ENCODE results near the gene IL36A. TPM values are rescaled to one million over a fixed set of nuclear protein-coding genes. Genes with fewer than 3 reads are reported as not detected.

Gene IL36A
- total RNA-seq, 1 experiment from 2014 or later: not detected

DNA sequence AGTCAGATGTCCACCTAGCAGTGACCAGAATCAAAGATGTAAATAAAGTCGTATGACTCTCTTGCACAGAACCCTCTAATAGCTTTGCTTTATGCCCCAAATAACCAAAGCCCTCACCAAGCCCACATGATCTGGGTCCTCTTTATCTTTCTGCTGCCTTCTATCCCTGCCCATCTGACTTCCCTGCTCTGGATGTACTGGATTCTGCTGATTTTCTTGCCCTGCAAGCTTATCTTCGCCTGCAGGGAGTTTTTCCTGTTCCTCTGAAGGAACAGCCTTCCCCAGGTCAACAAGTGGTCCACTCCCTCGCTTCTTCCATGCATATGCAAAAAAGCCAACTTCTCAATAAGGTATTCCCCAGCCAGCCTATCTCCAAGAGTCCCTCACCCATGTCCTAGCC, 28.8 kb downstream of the IL36A start:
- no peak for DNase-seq (ENCODE audit: low read depth)
- in situ Hi-C loops (cut with HindIII; ENCODE audit: low pct_unique_long_range_greater_than_20kb, low sequenced_read_pairs): no loop called here

DNA sequence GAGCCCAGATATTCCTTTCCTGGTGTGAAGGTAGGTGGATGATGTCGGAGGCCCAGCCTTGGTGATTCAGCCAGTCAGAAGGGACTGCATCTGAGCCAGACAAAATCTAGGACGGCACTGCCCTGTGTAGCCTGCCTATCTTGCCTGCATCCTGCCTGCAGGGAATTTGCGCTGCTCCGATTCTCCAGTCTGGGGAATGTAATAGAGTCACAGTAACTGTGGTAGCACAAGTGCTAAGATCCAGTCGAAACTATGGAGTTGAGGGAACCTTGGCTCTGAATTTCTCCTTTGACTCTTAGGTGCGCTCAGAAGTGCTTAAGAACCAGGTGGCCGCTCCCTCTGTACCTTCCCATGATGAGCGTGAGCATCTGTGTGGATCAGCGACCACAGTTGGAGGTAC, 31.5 kb downstream of the IL36A start:
- no peak for DNase-seq (ENCODE audit: low read depth)
- in situ Hi-C loops (cut with HindIII; ENCODE audit: low pct_unique_long_range_greater_than_20kb, low sequenced_read_pairs): no loop called here

GRCh38 chr2:113038291-113038690, 33.0 kb downstream of the IL36A start:
- in situ Hi-C loops (cut with HindIII; ENCODE audit: low pct_unique_long_range_greater_than_20kb, low sequenced_read_pairs): no loop called here
- DNase-seq (ENCODE audit: low read depth): no peak

DNA sequence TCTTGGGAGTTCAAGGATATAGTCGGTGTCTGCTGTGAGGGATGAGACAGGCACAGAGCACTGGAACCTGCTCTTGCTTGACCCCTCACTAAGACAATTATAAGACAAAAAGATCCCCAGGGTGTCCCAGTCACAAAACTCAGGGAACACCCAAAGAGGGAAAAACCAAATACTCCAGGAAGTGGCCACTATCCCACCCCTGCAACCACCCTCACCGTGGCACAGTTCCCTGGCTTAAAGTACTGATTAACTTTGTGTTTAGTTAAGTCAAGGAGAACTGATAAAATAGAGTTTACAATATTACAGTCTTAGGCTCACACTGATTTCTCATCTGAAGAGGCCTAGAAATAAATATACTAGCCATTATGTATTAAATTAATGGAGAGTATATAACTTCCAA, 33.9 kb downstream of the IL36A start:
- no peak for DNase-seq (ENCODE audit: low read depth)
- in situ Hi-C loops (cut with HindIII; ENCODE audit: low pct_unique_long_range_greater_than_20kb, low sequenced_read_pairs): no loop called here

GRCh38 chr2:113039719-113040118, 34.5 kb downstream of the IL36A start:
- DNase-seq (ENCODE audit: low read depth): no peak
- in situ Hi-C loops (cut with HindIII; ENCODE audit: low pct_unique_long_range_greater_than_20kb, low sequenced_read_pairs): no loop called here

- in situ Hi-C loops (cut with HindIII; ENCODE audit: low pct_unique_long_range_greater_than_20kb, low sequenced_read_pairs): no loop called here
- DNase-seq (ENCODE audit: low read depth): no peak
Measured at GRCh38 chr2:113041871-113042270, 36.6 kb downstream of the IL36A start.

- in situ Hi-C loops (cut with HindIII; ENCODE audit: low pct_unique_long_range_greater_than_20kb, low sequenced_read_pairs): no loop called here
- no peak for DNase-seq (ENCODE audit: low read depth)
Measured at GRCh38 chr2:113046465-113046864, 41.2 kb downstream of the IL36A start.

DNA sequence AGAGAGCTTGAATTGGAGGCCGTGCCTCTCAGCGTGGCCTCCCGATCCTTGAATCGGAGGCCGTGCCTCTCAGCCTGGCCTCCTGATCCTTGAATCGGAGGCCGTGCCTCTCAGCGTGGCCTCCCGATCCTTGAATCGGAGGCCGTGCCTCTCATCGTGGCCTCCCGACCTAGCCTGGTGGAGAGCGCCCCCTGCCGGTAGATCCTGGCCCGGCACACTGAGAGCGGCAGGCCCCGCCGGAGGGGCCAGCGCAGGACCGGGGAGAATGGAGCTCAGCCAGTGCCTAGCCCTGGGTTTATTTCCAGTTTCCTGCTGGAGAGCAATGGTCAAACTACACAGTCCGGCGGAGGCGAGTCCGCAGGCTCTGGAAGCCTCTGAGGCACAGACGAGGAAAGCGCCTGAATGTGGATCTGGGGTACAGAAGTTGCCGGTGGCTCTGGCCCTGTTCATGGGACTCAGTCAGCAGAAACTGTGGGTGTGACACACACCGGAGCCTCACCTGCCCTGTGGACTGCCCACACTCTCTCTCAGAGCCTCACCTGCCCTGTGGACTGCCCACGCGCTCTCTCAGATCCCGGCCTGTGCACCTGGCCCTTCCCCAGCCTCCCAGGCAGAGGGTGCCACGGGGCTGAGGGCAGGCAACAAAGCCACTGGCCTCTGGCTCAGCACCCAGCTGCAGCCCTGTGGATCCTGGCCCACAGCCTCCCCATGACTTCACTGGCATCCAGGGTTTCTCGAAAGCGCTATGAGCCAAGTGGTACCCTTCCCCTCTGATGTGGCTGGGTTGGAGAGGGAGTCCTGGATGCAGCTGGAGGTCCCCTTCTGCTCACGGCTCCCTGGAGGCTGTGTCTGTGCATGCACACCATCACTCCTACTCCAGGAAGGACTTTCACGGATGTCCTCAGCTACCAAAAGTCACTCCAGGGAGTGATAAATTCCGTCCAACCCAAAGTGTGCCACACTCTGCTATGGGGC, 45.9 kb downstream of the IL36A start:
- DNase-seq (ENCODE audit: low read depth): no peak
- in situ Hi-C loops (cut with HindIII; ENCODE audit: low pct_unique_long_range_greater_than_20kb, low sequenced_read_pairs): no loop called here

DNA sequence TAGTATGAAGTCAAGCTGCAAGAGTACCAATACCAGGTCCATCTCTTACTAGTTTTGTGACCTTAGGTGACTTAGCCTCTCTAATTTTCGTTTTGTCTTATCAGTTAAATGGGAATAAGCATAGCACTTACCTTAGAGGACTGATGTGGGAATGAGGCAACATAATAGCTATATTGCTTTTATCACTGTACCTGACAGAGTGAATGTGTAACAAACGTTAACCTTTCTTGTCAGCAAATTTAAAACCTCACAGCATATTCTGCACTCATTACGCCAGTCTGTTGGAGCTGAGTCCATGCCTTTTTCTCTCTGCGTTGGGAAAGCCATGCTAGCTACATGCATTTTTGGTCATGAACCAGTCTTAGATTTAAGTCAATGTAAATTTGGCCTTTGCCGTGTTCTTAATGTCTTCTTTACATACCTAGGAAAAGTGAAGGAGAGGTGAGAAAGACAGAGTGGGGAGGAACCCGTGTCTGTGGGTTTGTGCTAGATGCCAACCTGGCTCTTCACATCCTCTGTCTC, 47.2 kb downstream of the IL36A start, which contains the start of gene IL36B:
TSS of gene IL36B (minus strand) at position 472 of the 522 bp plus-strand sequence.
- no peak for DNase-seq (ENCODE audit: low read depth)
- in situ Hi-C loops (cut with HindIII; ENCODE audit: low pct_unique_long_range_greater_than_20kb, low sequenced_read_pairs): no loop called here

- DNase-seq (ENCODE audit: low read depth): no peak
- in situ Hi-C loops (cut with HindIII; ENCODE audit: low pct_unique_long_range_greater_than_20kb, low sequenced_read_pairs): no loop called here
Measured at GRCh38 chr2:113053666-113054065, 48.4 kb downstream of the IL36A start.

DNA sequence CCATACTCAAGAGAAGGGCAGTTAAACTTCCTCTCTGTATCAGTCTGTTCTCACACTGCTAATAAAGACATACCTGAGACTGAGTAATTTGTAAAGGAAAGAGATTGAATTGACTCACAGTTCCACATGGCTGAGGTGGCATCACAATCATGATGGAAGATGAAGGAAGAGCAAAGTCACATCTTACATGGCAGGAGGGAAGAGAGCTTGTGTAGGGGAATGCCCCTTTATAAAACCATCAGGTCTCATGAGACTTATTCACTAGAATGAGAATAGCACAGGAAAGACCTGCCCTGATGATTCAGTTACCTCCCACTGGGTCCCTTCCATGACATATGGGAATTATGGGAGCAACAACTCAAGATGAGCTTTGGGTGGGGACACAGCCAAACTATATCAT, 48.8 kb downstream of the IL36A start:
- in situ Hi-C loops (cut with HindIII; ENCODE audit: low pct_unique_long_range_greater_than_20kb, low sequenced_read_pairs): no loop called here
- DNase-seq (ENCODE audit: low read depth): peak; percentile 23

DNA sequence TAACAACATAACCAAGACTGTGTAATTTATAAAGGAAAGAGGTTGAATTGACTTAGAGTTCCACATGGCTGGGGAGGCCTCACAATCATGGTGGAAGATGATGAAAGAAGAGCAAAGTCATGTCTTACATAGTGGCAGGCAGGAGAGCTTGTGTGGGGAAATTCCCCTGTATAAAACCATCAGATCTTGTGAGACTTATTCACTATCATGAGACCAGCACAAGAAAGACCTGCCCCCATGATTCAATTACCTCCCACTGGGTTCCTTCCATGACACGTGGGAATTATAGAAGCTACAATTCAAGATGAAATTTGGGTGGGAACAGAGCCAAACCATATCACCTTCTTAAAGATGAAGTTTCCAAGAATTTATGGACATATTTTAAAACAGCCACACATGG, 51.3 kb downstream of the IL36A start:
- in situ Hi-C loops (cut with HindIII; ENCODE audit: low pct_unique_long_range_greater_than_20kb, low sequenced_read_pairs): no loop called here
- peak; percentile 25 for DNase-seq (ENCODE audit: low read depth)

DNA sequence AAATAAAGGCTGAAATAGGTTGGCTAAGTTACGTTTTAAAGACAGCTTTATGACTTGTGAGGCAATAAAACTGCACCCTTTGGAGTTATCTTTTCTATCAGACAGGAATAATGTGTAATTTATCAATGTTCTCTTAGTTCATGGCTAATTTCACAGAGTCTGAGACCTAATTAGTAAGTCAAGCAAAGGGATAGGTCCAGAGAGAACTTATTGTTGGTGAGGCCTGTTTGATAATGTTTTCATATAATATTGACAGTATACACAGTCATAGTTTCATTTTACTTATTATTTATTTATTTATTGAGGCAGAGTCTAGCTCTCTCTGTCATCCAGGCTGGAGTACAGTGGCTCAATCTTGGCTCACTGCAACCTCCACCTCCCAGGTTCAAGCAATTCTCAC, 51.9 kb downstream of the IL36A start:
- in situ Hi-C loops (cut with HindIII; ENCODE audit: low pct_unique_long_range_greater_than_20kb, low sequenced_read_pairs): no loop called here

More for the DNA sequence above, 51.9 kb downstream of the IL36A start:
- no peak for DNase-seq (ENCODE audit: low read depth)

Other genes starting within 250 kb of the IL36A start
- gene CKAP2L, start 240.8 kb upstream of the IL36A start, total RNA-seq (2014; rRNA removed; shearing (Covaris generic); ENCODE audit: low replicate concordance): 14.0 and 15.3 TPM in 2 replicates
- gene IL1A, start 221.0 kb upstream of the IL36A start, total RNA-seq (2014; rRNA removed; shearing (Covaris generic); ENCODE audit: low replicate concordance): 1.0 and 1.8 TPM in 2 replicates
- not detected in 2 replicates for gene IL1B, start 168.7 kb upstream of the IL36A start, total RNA-seq (2014; rRNA removed; shearing (Covaris generic); ENCODE audit: low replicate concordance)
- gene IL37, start 94.3 kb upstream of the IL36A start, total RNA-seq (2014; rRNA removed; shearing (Covaris generic); ENCODE audit: low replicate concordance): not detected in 2 replicates
- not detected in 2 replicates for gene IL36G, start 27.5 kb upstream of the IL36A start, total RNA-seq (2014; rRNA removed; shearing (Covaris generic); ENCODE audit: low replicate concordance)
- not detected in 2 replicates for gene IL36B, start 47.4 kb downstream of the IL36A start, total RNA-seq (2014; rRNA removed; shearing (Covaris generic); ENCODE audit: low replicate concordance)
- gene IL36RN, start 53.7 kb downstream of the IL36A start, total RNA-seq (2014; rRNA removed; shearing (Covaris generic); ENCODE audit: low replicate concordance): not detected in 2 replicates
- gene IL1F10, start 62.5 kb downstream of the IL36A start, total RNA-seq (2014; rRNA removed; shearing (Covaris generic); ENCODE audit: low replicate concordance): not detected in 2 replicates
- 0.78 and 2.6 TPM in 2 replicates for gene IL1RN, start 122.1 kb downstream of the IL36A start, total RNA-seq (2014; rRNA removed; shearing (Covaris generic); ENCODE audit: low replicate concordance)
- gene PSD4, start 168.5 kb downstream of the IL36A start, total RNA-seq (2014; rRNA removed; shearing (Covaris generic); ENCODE audit: low replicate concordance): 27.0 and 53.8 TPM in 2 replicates

Measured in Caki2 (cell line).